ENCODE measurements around the gene PRKAG2.

Gene PRKAG2

DNA sequence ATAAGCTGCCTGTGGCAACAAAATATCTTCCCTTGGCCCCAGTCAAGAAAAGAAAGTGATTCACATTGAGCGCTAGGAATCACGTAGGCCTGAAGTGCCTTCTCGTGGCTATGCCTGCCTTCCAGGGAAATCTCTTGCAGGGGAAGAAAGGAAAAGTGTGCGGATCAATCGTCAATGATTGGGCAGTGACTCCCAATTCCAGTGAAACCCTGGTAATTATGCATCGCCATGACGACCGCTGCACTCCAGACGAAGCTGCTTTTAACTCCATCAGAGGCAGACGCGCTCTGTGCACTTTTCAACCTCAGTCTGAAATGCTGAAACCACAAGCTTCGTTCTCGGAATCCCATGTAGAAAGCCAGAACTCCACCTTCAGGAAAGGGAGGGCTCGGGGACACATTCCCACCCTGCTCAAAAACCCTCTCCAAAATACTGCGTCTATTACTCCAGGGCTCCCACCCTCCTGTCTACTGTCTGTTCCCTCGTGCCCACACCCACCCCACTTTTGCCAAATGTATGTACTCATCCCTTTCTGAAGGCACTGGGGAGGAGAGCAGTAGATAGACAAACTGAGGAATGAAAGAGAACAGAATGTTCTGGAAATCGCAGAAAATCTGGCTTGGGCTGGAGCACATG, 24.2 kb upstream of the PRKAG2 start:
- no peak for DNase-seq (ENCODE audit: low read depth in 2 of 2)

DNA sequence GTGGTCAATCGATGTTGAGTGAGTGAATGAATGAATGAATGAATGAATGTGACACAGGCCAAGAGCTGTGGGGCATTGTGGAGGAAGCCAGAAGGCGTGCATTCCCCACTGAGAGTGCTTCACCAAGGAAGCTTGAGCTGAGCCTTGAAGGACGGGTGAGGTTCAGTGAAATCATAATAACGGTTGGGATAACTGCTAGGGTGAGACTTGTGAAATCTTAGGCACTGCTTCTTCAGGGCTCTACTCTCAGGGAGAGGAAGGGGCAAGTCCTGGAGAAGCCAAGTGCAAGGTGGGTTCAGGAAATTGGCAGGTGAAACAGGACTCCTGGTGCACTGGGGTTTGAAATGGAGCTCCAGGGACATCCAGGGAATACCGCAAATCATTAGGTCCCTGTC, 23.7 kb upstream of the PRKAG2 start:
- no peak for DNase-seq (ENCODE audit: low read depth in 2 of 2)

DNA sequence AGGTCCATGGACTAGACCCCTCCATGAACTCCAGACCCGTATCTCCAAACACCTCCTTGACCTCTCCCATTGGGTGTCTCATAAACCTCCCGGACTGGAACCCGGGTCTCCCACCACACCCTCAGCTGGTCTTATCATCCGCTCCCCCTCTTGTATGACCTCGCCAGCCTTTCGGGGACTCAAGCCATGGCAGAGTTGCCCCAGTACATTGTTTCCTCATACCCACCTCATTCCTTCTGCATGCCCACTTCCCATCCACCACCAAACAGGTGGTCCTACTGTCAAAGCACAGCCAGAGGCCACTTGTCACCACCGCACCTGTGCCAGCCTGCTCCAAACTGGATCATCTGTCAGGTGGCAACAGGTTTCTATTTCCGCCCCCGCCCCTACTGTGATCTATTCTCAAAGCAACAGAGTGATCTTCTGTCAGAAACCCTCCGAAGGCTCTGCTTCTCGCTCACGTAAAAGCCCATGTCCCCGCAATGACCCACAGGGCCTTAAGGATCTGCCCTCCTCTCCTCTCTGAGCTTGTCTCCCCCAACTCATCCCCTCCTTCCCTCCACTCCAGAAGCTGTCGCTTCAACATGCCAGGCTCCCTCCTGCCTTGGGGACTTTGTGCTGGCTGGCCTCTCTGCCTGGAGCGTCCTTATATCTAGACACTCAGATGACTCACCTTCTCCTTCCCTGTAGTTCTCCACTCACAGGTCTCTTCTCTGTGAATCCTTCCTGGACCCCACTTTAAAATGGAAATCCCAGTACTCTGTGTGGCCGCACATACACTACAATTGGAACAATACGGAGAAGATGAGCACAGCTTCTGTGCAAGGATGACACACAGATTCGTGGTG, 22.8 kb upstream of the PRKAG2 start:
- no peak for DNase-seq (ENCODE audit: low read depth in 2 of 2)

DNA sequence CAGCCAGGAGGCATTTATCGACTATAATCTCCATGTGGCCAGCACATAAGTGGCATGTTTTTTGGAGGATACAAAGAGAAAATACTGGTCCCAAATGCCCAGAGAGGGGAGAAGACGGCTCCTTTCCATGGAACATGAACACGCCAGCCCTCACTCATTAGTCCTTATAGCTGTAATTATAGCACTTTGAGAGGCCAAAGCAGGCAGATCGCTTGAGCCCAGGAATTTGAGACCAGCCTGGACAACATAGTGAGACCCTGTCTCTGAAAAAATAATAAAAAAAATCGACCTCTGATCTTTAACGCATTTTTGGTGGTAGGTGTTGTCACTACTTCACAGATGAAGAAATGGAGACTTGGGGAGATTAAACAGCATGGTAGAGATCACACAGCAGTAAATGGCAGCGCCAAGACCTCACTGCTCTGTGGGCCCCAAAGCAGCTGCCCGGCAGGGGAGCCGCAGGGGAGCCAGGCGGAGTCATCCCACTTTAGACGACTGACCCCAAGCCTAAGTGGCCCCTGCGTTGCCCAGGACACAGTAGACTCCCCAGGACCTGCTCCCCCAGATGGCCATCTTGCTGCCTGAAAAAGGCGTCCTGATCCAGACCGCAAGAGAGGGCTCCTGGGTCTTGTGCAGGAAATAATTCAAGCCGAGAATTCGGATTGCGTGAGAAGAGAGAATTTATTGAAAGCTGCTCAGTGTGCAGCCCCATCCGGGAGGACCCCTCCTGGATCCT, 21.2 kb upstream of the PRKAG2 start:
- DNase-seq (ENCODE audit: low read depth in 2 of 2) = no peak

DNA sequence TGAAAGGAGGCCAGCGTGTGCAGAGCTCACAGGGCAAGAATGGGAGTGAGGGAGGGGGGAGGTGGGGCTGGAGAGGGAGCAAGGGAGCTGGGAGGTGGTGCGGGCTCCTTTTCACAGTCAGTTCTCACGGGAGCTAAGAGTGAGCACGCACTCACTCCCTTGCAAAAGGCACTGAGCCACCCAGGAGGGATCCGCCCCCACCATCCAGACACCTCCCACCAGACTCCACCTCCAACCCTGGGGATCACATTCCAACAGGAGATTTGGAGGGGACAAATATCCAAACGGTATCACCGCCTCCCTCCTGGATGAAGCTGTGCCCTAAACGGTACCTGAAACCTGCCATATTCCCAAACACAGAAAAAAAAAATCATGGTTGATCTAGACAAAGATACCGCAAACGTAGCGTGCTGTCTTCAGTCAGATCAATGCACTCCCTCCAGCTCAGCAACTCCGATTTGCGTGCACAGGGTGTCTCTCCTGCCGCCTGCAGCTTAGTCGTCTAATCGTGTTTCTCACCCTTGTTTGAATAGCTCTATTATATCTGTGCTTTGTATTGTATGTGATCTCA, 20.3 kb upstream of the PRKAG2 start:
- DNase-seq (ENCODE audit: low read depth in 2 of 2) = no peak

DNA sequence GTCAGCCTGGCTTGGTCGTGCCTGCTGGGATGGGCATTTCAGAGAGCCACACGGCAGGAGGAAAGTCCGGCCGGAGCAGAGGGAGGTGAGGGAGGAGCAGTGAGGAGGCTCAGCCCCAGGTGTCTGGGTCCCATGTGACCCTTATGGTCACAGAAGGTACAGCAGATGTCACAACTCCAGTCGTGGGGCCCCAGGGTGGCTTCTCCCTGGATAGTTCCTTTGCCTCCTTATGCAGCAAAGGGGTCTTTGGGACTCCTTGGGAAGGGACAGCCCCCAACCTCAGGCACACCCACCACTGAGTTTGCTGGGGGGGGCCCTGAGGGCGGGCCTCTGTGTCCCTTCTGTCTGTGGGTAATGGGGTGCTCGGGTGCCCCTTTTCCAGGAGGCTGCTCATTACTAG, 19.6 kb upstream of the PRKAG2 start:
- no peak for DNase-seq (ENCODE audit: low read depth in 2 of 2)

DNA sequence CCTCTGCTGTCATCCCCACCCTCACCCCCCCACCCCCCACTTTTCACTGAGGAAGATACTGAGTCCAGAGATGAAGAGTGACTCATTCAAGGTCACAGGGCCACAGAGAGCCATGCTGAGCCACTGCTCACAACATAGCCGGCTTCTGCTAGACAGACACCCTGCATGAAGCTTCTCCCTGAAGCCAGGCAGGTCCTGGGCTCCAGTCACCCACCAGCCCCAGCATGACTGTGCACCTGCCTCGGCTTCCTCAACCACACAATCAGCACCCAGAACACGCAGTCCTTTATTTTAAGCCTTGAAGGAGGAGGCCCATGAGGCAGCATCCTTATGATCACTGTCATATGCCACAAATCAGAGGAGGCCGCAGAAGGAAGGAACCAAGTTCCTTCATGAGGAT, 19.2 kb upstream of the PRKAG2 start:
- DNase-seq (ENCODE audit: low read depth in 2 of 2) = no peak

DNA sequence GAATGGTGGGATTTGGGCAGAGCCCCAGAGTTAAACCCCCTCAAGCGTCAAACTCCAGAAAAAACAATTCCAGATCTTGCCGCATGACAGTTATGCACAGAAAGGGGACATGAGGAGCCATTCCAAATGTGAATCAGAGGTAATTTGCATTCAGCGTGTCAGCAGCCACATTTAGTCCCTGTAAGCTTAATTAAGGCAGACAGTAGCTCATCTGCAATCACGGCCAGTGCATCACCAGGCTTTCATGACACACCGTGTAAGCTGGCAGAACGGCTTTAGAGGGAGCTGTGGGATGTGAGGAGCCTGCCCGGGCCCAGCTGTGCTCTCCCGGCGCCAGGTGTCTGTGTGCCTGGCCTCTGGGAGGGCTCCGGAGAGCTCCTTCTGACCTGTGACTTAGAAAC, 18.7 kb upstream of the PRKAG2 start:
- no peak for DNase-seq (ENCODE audit: low read depth in 2 of 2)

DNA sequence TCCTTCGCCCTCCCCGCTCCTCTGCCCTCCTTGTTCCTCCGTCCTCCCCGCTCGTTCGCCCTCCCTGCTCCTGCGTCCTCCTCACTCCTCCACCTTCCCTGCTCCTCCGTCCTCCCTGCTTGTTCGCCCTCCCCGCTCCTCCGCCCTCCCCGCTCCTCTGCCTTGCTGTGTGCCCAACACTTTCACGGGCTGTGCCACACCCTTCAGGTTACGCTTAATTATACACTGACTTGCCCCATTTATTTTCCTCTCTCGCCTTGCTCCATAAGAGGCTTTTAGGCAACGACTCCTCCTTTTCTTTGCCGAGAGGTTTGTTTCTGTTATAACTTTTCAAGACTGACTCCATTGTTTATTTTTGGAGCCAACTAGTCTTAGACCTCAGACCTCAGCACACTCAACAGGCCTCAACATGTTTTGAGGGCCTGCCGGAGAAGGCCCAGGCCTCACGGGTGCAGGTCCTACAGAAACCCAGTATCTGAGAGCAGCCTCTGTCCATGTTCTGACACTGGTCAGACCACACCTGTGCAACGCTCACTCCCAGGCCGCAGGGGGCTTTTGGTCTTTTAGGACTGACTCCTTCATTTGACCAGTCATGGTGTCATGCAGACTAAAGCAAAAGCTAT, 18.2 kb upstream of the PRKAG2 start:
- DNase-seq (ENCODE audit: low read depth in 2 of 2) = no peak

DNA sequence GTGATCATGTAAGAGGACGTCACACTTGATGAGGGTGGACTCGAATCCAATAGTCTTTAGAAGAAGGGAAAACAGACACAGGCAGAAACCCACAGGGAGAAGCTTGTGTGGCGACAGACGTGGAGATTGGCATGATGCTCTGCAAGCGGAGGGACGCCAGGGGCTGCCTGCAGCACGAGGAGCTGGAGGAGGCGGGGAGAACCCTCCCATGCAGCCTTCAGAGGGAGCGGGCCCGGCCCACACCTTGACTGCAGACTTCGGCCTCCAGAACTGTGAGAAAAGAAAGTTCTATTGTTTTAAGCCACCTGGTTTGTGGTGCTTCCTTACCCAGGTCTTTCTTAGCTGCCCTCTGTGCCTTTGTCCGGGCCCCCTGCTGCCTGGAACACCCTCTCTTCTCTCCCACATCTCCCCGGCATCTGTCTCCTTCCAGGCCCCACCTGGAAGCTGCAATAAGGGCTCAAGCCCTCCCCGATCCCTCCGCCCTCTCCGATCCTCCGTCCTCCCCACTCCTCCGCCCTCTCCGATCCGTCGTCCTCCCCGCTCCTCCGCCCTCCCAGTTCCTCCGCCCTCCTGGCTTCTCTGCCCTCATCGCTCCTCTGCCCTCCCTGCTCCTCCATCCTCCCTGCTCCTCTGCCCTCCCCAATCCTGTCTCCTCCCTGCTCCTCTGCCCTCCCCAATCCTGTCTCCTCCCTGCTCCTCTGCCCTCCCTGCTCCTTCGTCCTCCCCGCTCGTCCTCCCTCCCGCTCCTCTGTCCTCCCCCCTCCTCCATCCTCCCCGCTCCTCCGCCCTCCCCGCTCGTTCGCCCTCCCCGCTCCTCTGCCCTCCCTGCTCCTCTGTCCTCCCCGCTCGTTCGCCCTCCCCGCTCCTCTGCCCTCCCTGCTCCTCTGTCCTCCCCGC, 17.4 kb upstream of the PRKAG2 start:
- no peak for DNase-seq (ENCODE audit: low read depth in 2 of 2)

DNA sequence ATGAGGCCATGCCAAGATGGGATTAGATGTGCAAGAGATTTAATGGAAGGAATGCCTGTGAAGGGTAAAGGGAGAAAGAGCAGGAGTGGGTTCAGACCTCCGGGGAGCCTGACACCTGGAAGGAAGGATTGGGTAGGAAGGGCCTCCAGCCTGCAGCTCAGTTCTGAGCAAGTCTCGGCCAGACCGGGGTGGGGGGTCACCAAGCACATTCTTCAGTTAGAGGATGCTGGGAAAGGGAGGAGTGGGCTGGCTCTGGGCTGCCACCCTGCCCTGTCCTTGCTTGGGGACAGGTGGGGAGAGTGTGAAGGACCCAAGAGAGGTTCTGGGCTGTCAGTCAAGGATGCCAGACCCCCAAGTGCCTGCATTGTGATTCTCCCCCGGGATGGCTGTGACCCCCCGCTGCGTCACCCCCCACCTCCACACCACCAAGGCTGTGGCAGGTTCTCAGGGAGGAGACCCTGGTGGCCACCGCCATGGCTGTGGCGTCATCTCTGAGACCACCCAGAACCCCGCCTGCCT, 16.5 kb upstream of the PRKAG2 start:
- no peak for DNase-seq (ENCODE audit: low read depth in 2 of 2)

DNA sequence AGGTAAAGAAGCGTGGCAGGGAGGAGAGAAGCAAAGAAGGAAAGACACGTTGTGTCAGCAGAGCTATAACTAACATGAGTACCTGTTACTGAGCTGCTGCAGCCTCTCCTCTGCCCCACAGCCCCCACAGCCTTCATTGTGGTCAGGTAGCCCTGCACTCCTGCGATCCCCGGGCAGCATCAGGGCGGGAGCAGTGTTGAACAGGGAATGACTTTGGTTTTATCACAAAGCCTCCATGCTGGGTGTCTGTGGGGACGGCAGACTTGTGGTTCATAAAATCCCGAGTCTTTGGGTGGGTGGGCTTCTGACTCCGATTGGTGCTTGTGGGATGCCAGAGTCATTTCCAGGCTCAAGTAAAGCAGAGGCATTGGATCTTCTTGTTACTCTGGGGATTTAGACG, 14.8 kb upstream of the PRKAG2 start:
- no peak for DNase-seq (ENCODE audit: low read depth in 2 of 2)

DNA sequence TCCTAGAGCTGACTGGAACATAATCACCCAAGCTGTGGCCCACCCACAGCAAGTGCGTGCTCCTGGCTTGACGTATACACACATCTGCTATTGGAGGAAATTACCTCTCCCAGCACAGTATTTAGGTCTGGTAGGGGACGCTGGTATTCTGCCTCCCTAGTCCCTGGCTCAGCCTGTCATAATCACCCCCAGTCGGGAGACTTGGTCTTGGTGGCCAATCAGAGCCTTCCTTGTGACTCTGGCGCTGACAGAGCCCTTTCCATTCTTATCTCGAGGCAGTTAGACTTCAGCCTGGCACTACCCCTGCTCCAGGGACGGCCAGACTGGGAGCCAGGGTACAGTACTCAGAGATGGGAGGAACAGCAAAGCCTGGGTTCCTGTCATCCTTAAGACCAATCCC, 14.3 kb upstream of the PRKAG2 start:
- no peak for DNase-seq (ENCODE audit: low read depth in 2 of 2)

DNA sequence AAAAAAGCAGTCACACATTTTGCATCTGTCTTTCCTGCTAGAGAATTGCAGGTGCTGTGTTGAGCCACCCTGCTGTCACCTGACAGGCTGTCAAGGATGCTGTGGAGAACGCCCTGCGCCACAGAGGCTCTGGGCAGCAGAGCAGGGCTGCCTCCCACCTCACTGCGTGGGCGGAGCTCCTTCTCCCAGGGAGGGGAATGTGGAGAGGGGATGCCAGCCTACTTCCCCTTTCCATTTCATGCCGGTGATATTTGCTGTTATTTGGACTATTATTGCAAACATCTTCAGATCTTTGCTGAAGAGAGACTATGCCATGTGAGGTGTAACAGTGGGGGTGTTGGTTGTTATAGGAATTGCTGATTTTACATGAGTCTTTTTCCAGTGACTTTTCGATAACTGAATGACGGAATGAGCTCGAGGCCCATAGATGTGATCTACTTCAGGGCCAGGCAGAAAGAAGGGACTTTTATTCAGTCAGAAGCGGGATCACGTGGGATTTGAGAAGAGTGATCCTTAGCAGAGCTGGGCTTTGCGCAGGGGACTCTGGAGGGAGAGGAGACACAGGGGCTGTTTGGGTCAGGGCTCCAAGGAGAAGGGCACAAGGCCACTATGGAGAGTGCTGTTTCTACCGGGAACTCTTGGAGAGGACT, 13.6 kb upstream of the PRKAG2 start:
- no peak for DNase-seq (ENCODE audit: low read depth in 2 of 2)

DNA sequence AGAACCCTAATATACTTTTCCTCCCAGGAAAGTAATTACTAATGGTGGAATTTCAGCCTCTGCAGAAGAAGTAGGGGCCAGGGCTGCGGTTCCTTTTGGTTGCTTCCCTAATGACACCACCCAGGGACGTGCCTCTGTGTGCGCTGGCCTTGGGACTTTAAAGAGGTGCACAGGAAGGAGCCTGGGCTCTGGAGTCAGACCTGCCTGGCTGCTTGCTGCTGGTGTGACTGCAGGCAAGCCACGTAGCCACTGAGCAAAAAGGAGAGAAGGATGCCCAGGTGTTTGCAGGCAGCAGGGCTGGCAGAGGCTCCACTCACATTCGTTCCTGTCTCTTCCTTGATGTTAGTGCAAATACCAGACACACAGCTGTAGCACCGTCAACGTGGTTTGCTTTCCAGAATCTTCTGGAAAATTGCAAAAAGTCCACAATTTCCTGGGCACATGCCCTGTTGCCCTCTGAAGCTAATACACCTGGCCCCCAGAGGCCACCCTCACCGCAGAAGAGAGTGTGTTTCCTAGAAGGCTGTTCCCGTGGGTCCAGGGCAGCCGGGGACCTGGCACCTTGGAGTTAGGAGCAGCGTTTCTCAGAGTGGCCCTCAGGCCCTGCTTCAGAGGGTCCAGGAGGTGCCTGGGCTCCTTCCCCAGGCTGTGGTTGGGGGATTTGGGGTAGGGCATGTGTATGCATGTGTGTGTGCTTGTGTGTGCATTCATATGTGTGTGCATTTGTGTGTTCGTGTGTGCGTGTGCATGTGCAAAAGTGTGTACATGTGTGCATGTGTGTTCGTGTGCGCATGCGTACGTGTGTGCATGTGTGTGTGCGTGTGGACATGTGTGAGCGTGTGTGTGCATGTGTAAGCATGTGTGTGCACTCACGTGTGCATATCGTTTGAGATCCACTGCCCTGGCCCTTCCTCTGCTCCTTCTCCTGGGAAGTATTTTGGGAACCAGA, 12.8 kb upstream of the PRKAG2 start:
- no peak for DNase-seq (ENCODE audit: low read depth in 2 of 2)

DNA sequence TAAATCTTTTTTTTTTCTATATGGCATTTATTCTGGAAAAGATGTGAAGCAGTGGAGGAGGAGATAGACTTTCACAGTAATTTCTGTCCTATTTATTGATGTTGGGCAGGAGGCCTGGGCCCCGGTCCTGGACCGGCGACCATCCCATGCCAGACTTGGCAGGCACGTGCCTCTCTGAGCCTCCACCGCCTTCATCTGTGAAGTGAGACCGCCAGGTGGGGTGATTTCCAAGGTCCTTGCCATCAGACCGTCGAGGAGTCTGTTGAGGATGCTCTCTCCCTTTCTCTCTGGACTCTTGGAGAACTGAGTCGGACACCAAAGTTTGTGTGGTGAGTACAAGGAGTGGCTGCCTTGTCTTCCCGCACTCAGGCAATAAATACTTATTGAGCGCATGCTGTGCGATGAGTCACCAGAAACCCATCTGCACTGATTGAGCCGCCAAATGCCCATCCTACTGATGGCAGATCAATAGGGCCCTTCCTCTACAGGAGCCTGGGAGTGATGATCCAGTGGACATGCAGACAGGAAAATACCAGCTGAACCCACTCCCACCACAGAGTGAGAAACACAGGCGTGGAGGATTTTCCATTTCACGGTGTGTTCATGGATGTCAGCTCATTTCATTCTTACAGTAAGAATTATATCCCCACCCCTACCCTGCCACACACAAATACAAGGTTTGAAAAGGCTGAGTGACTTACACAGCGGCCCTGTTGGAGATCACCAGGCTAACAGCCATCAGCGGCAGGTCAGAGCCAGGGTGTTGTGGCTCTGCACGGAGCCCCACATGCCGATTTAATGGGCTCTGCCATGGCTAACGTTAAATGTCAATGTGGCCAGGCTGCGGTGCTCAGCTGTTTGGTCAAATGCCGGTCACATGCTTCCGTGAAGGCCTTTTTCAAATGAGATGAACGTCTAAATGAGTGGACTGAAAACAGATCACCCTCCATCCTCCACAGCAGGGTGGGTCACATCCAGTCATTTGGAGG, 11.5 kb upstream of the PRKAG2 start:
- DNase-seq (ENCODE audit: low read depth in 2 of 2) = no peak

DNA sequence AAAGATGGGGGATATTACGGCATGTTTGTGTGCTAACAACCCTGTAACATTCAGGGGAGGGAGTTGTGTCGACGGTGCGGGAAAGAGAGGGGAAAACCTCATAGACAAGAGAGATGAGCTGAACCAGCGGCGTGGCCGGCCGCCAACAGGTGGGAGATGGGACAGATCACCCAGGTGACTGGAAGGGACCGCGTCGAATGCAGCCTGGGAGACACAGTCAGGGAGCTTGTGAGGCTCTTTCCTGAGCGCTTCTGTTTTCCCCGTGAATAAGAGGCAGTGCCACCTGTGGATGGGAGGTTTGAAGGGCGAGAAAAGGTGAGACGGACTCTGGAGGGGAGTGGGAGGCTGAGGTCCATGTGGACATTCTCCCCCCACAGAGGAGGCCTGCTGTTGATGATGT, 9.9 kb upstream of the PRKAG2 start:
- no peak for DNase-seq (ENCODE audit: low read depth in 2 of 2)

DNA sequence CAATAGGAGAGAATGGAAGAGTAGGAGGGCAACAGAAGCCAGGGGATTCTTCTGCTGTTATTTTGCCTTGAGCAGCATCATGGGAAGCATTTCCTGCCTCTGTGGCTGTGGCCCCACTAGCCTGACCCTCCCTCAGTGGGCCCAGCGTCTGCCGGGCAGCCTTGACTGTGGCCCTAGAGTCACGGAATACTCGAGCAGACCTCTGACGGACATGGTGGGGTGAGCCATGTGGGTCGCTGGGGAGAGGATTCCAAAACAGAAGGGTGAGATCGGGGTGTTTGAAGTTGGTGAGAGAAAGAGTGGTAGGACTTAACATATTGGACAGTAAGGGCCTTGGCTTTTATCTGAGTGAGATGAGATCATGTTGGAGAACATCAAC, 8.3 kb upstream of the PRKAG2 start:
- no peak for DNase-seq (ENCODE audit: low read depth in 2 of 2)
